Astrocyte of the spinal cord (primary cell): ENCODE measurements around the gene ERBB4.

Experiments
- DNase-seq: peaks from one replicate; pipeline ENCODE4 v3.0.0; 2011; ENCODE audit warnings: low read depth, low spot score
- H3K4me3 ChIP-seq: 2 replicates; pipeline ENCODE4 v1.5.1; 2011; ENCODE audit warnings: low read depth, mild to moderate bottlenecking, low read length, moderate library complexity
- in situ Hi-C: cut with HindIII; loops from 2 replicates; pipeline ENCODE4 v1.10.0; 2017; ENCODE audit warnings: low sequenced_read_pairs
- TF ChIP-seq, protein P1 (sequence below): IDR thresholded peaks from 2 replicates; pipeline ENCODE4 v1.5.1; 2012; ENCODE audit warnings: low read depth, mild to moderate bottlenecking, low read length, inconsistent platforms

ERBB4 gene

GRCh38 chr2:212186166-212186565 is 352.4 kb downstream of the ERBB4 start:
- in situ Hi-C loops = no loop called here
- H3K4me3 ChIP-seq = no peak overlapping the region
- no peak for DNase-seq
- TF ChIP-seq, protein P1, sequence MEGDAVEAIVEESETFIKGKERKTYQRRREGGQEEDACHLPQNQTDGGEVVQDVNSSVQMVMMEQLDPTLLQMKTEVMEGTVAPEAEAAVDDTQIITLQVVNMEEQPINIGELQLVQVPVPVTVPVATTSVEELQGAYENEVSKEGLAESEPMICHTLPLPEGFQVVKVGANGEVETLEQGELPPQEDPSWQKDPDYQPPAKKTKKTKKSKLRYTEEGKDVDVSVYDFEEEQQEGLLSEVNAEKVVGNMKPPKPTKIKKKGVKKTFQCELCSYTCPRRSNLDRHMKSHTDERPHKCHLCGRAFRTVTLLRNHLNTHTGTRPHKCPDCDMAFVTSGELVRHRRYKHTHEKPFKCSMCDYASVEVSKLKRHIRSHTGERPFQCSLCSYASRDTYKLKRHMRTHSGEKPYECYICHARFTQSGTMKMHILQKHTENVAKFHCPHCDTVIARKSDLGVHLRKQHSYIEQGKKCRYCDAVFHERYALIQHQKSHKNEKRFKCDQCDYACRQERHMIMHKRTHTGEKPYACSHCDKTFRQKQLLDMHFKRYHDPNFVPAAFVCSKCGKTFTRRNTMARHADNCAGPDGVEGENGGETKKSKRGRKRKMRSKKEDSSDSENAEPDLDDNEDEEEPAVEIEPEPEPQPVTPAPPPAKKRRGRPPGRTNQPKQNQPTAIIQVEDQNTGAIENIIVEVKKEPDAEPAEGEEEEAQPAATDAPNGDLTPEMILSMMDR = no peak

- H3K4me3 ChIP-seq = no peak overlapping the region
- in situ Hi-C loops = no loop called here
- peak; percentile 12 for DNase-seq
- TF ChIP-seq, protein P1 = no peak
Measured at GRCh38 chr2:212181646-212182045, 357.0 kb downstream of the ERBB4 start.

GRCh38 chr2:212180408-212181083 is 358.1 kb downstream of the ERBB4 start:
- TF ChIP-seq, protein P1 = no peak
- no peak for DNase-seq
- H3K4me3 ChIP-seq = no peak overlapping the region
- in situ Hi-C loops = no loop called here

- in situ Hi-C loops = no loop called here
- H3K4me3 ChIP-seq = no peak overlapping the region
- no peak for DNase-seq
- TF ChIP-seq, protein P1 = no peak
Measured at GRCh38 chr2:212177724-212178123, 360.9 kb downstream of the ERBB4 start.

DNA sequence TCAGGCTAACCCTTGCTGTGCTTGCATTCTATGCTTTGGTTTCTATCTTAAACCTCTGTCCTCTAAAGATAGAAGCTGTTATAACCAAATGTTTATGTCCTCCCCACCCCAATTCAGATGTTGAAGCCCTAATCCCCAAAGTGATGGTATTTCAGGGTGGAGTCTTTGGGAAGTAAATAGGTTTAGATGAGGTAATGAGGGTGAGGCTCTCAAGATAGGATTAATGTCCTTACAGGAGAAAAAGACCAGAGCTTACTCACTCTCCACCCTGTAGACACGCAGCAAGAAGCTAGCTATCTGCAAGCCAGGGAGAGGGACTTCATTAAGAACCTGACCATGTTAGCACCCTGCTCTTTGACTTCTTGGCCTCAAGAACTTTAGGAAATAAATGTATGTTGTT is 362.5 kb downstream of the ERBB4 start:
- TF ChIP-seq, protein P1 = no peak
- in situ Hi-C loops = no loop called here
- no peak for DNase-seq
- no peak overlapping the region for H3K4me3 ChIP-seq

- no peak overlapping the region for H3K4me3 ChIP-seq
- in situ Hi-C loops = no loop called here
- TF ChIP-seq, protein P1 = no peak
- DNase-seq = no peak
Measured at GRCh38 chr2:212173756-212174510, 364.7 kb downstream of the ERBB4 start.
